HG03039 (cell line): ENCODE data around the gene CLRN3.

Experiments
- ATAC-seq: cut with Tn5 transposase; IDR thresholded peaks from one replicate; pipeline ENCODE4 v1.9.1; 2021; ENCODE audit warnings: mild to moderate bottlenecking, moderate library complexity; ENCODE audit not compliant: unreplicated experiment

The CLRN3 gene

DNA sequence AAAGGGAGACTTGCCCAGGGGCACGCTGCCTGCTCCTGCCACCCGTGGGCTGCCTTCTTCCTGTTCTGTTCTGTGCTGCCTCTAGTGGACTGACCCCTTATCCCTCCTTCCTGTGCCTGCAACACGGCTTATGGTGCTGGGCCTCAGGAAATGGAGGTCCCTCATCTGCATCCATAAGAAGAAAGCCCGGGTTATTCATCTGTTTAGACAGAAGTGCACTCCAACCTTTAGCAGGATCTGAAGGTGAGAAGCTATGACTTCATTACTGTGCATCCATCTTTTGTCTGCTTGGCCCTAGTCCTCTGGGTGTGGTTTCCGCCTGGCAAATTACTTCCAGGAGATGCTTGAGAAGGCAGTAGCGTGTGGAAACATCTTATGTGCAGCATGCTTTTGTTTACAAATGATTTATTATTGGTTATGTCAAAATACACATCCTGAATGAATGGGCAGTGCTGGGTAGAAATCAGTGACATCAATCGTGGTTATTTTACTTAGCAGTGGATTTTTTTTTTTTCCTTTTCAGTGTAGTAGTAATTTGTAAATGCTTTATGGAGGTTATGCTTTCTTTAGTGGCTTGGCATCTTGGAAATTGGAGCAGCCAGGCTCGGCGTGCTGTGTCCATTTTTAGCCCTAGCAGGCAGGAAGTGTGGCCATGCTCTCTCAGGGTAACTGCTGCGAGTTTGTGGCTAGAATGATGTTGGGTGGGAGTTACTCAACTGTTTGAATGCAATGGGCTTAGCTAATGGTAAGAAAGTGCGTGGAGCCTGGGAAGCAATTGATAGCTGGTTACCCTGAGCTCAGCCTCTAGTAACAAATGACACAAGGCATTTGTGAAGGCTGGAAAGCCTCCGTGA is 26.9 kb upstream of the CLRN3 start:
- no peak for ATAC-seq

DNA sequence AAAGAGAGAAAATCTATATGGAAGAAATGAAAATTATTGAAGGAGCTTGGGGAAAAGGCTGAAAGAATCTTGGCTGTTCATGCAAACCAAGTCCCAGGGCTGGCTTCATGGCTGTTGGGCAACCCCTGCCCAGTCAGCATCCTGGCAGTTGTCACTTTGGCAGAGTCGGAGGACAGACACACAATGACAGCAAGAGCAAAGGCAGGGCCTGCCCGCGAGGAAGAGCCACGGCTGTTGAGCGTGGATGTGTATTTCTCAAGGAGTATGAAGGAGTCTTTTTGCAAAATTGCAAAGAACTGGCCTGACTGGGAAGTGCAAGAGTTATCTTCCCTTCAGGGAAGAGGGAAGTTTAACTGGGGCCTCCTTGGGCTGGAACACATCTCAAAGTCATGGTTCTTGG is 25.8 kb upstream of the CLRN3 start:
- ATAC-seq = no peak

DNA sequence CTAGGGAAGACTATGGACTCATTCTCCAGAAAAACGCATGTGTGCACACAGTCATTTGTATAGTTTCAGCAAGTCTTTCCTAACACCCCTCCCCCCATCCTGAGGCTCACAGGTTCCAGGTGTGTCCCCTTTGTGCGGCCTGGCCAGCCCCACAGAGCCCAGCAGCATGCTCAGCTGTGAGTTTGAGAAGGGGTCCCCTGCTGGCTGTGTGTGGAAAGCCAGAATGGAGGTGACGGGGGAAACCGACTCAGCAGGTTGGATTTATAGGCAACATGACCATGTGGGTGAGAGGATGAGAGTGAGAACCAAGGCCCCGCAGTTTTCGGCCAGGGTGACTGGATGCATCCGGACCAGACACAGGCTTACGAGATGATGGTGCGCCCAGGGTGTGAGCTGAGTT is 24.1 kb upstream of the CLRN3 start:
- ATAC-seq = no peak

DNA sequence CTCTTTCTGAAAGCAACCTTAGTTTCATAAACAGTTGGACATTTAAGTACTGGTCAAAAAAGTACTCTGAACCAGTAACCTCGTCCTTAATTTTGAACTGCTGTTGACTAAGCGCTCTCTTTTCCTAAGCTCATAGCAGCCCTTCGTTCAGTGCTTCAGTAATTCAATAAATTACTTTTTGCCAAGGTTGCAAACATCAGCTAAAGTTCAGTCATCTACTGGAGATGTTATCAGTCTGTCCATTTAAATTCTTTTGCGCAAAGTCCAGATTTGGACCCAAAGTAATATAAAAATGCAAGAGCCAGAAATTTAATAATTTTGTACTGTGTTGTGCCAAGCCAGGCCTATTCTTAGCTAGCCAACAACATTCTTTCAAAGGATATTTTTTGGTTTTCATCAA is 22.6 kb upstream of the CLRN3 start:
- ATAC-seq = no peak

GRCh38 chr10:127913368-127913759 is 20.6 kb upstream of the CLRN3 start:
- ATAC-seq = no peak

DNA sequence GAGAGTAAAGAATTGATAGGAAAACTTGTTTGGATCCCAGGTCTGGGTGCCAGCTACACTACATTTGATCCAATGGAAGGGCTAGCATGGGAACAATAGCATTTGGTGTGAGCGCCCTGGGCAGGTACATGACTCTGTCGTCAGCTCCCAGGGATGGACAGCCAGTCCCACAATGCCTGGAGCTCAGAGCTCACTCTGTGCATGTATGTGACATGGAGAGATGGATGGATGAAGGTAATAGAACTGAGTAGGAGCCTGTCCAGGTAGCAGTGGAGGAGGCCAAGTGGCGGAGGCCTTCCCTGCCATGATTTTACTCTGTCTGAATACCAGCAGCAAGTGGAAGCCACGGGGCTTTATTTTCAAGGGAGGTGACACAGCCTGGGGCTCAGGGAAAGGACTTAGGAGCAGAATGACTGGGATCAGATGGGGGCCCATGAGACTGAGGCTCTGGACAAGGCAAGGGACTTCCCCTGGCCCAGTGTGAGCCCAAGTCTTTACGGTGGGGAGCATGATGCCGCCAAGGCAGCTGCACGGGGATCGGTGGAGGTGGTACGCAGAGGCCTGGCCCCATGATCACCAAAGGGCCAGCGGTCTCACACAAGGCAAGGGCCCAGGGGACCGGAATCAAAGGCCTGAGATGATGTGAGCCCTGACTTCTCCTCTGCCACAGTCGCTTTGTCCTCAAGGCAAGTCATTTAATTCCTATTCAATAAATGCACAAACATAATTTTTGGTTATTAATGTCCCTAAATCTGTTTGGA is 20.0 kb upstream of the CLRN3 start:
- no peak for ATAC-seq

DNA sequence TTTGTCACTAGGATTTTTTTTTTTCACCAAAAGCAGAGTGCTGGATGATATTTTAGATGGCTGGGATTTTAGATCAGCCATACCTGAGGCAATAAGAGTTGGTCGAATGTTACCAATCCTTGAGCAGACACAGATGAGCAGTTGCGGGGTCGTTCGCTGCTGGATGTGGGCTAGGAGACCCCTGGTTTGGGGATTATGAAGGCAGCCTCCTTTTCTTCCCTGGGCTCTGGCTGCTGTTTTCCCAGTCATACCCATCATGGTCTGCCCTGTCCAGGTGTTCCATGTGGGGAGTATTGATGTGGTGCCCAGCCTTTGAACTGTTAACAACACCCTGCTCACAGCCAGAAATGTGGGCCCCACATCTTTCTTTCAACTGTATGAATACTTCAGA is 19.1 kb upstream of the CLRN3 start:
- ATAC-seq = no peak

DNA sequence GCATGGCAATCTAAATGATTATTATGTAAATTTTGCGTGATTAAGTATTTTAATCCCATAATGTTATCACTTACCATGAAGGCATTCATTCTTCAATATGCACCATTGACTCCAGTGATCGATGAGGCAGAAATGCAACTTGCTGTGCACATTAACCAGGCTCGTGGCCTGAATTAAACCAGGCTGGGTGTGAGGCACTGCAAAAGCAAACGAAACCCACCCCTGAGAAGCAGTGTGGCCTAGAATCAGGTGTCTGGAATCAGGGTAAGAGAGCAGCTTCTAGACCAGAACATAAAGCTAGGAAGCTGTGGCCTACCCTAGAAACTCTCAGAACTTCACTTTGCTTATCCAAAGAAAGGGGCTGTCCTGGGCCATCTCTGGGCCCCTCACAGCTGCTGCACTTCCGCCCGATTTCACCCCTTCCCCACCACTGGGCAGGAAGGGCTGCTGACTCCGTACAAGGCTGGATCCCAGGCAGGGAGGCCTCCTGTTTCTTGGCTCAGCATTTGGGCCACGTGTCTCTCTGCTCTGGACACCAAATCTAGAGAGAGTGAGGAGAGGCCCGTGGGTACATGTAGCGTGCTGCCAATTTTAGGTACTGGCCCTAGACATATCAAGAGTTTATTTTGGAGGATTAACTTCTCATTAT is 18.6 kb upstream of the CLRN3 start:
- no peak for ATAC-seq

GRCh38 chr10:127910464-127910770 is 17.7 kb upstream of the CLRN3 start:
- no peak for ATAC-seq

- no peak for ATAC-seq
Observed at GRCh38 chr10:127909716-127910463, 17.1 kb upstream of the CLRN3 start.

DNA sequence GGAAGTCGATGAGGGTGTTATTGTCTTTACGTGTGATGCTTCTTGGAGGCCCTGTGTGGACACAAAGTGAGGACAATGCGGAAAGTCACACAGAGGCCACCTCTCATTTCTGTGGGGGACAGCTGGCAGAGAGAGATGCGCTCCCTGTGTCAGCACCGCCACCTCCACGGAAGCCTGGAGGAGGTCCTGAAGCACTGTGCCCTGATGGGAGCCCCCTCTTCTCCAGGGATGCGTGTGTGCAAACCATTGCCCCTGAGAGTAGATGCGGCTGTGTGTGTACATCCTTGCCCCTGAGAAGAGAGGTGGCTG is 16.2 kb upstream of the CLRN3 start:
- no peak for ATAC-seq

GRCh38 chr10:127908106-127908958 is 15.6 kb upstream of the CLRN3 start:
- ATAC-seq = no peak

- ATAC-seq = no peak
Observed at GRCh38 chr10:127907411-127908105, 14.8 kb upstream of the CLRN3 start.

GRCh38 chr10:127906548-127907377 is 14.0 kb upstream of the CLRN3 start, which contains the start of gene PTPRE:
Gene PTPRE (plus strand): TSS chr10:127907103. CDS start chr10:128040882, 133,779 bp downstream.
- ATAC-seq = peak; percentile 76

DNA sequence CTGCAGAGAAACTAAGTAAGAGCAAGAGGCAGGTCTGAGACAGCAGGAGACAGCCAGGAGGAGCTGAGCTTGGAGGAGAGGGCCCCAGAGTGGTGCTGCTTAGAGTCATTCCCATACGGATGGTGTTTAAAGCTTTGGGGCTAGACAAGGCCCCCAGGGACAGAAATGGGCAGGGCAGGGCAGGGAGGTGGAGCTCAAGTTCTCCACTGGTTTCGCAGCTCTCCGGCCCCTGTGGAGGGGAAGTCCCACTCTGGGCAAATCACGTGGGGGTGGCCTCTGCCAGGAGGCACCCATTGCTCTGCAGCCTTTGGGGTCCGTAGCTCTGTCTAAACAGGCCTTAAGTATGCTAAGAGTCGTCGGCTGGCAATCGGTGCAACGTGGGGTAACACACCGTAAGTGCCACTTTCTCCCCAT is 13.1 kb upstream of the CLRN3 start:
- no peak for ATAC-seq

DNA sequence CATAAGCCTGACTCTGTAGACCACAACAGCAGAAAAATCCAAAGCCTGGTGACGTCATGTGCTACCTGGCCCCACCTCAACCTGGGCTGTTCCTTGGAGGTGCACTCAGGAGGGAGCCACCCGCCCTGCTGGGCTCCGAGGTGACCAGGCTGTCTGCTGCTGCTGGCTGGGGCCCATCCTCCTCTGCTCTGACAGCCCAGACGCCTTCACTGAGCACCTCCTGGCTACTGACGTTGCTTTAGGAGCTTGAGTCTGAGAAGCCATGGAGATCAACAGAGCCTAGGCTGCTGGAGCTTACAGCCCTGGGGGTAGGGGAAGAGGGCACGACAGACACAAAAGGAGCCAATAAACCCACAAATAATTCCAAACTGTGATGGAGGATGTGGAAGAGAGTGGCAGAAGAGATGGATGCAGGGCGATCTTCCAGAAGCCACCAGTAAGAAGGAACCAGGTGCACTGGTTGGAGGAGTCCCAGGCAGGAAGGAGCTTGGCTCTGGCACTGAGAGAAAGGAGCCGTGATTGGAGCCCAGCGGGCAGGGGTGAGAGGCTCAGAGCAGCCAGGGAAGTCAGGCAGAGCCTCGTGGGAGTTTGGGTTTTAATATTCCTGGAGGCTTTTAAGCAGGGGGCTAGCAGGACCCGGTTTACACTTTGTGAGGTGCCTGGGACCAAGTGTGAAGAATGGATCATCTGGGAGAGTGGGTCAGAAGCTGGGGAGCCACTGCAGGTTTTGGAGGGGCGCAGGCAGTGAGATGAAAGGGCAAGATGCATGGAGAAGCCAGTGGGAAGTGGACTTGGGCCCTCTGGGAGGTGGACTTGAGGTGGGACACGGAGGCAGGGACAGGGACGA is 12.5 kb upstream of the CLRN3 start:
- ATAC-seq = no peak

DNA sequence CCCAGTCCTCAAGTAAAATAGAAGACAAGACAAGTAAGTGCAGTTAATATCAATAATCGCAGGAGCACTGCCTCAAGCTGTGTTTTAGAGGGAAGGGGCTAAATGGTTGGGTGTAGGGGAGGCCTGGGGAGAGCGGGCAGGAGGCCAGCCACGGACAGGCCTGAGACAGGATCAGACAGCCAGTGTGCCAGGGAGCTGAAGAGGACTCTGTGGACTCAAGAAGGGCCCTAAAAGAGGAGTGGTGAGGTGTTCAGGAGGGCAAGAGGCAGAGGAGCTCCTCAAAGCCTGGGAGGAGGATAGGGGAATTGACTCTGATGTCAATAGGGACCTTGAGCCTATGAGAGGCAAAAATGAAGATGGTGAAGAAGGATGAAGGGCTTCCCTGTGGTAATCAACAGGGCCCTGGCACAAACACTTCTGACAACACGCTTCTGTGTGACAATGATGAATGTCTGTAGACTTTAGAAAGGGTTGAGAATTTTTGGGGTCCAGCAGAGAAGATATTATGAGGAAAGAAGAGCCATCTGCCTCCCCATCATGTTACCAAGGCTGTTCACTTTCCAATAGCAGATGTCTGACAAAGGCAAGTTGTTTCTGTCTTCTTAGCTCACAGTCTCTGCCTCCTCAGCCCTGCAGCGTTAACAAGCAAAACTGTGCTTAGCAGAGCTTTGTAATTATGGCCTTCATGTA is 11.7 kb upstream of the CLRN3 start:
- no peak for ATAC-seq
